ENCODE results near the gene GLI3. TPM values are rescaled to one million over a fixed set of nuclear protein-coding genes. Genes with fewer than 3 reads are reported as not detected.

GLI3 gene
- total and polyA plus RNA-seq, 2 of the 4 experiments (the other 2 are of a cell fraction), result 1.3 to 3.9 TPM

DNA sequence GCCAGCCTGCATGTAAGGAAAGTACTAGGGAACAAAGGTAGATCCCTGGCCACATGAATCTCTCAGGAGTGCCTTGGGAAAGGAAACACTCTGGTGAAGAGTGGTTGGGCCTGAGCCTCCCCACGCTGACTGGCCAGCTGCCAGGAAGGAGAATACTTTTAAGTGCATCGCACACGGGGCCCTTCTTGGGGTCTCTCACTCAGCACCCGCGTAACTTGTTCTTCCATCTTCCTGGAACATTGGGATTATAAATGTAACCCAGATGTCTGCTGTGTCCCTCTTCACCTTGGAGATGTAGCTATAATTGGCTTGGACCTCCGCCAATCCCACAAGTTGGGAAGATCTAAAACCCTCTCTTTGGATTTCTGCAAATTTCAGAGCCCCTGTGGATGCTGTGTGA is 4.4 kb upstream of the GLI3 start:
- no peak overlapping the region for H3K9ac ChIP-seq (ENCODE audit: low read depth, low read length)
- H4K91ac ChIP-seq (ENCODE audit: insufficient read depth, low read depth, low read length), result no peak overlapping the region
- H3K27ac ChIP-seq (ENCODE audit: insufficient read depth, low read length), result no peak overlapping the region
- peaks cover 9% of the 10 kb centered on the region for H3K4me1 ChIP-seq (ENCODE audit: control insufficient read depth, insufficient read depth, low read length)
- ATAC-seq (ENCODE audit: low read depth) (no peak), DNase-seq (no peak)
- no peaks in the 10 kb centered on the region for H4K20me1 ChIP-seq (ENCODE audit: insufficient read depth, low read length)
- H3K18ac ChIP-seq (ENCODE audit: low read depth, low read length), result no peak overlapping the region
- CTCF ChIA-PET, result no interaction called here
- no peak overlapping the region for H3K56ac ChIP-seq (ENCODE audit: extremely low read depth, insufficient read depth, low read length)
- H2AK5ac ChIP-seq (ENCODE audit: low read depth, low read length), result no peak overlapping the region
- H3K14ac ChIP-seq (replicated peaks; ENCODE audit: low read depth, low read length), result no peak overlapping the region
- peaks cover 6% of the 10 kb centered on the region; the same call in 1 of the 2 replicates for H3K9me1 ChIP-seq (ENCODE audit: insufficient read depth, low read length)
- WGBS, 2 experiments (ENCODE audit: extremely low coverage in 2 of 2, insufficient read length in 1 of 2), result no CpG with 5 or more reads among the region's 6 CpGs
- no peak overlapping the region for H2AFZ ChIP-seq (replicated peaks; ENCODE audit: low read length, poor library complexity)
- dilution Hi-C loops (cut with HindIII; ENCODE audit: low sequenced_read_pairs, unreplicated experiment) (no loop called here), intact Hi-C loops (cut with micrococcal nuclease) (no loop called here), in situ Hi-C loops (cut with MboI; ENCODE audit: low sequenced_read_pairs) (loop anchor here (25.0 kb wide), 1 partner anchor 254 kb away; no protein-coding TSS in a partner anchor)
- no peak overlapping the region for H2BK120ac ChIP-seq (ENCODE audit: low read depth, low read length)
- H3K4me2 ChIP-seq (ENCODE audit: low read depth, low read length), result no peak overlapping the region
- POLR2A ChIA-PET (ENCODE audit: unreplicated experiment), result no interaction called here
- no peak overlapping the region for H2AK9ac ChIP-seq (replicated peaks; ENCODE audit: low read depth, low read length, poor library complexity)
- H4K8ac ChIP-seq (ENCODE audit: low read depth in 2 of 2, low read length in 2 of 2), result no peak overlapping the region
- TF ChIP-seq, protein P1, sequence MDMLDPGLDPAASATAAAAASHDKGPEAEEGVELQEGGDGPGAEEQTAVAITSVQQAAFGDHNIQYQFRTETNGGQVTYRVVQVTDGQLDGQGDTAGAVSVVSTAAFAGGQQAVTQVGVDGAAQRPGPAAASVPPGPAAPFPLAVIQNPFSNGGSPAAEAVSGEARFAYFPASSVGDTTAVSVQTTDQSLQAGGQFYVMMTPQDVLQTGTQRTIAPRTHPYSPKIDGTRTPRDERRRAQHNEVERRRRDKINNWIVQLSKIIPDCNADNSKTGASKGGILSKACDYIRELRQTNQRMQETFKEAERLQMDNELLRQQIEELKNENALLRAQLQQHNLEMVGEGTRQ (IDR thresholded peaks at IDR 0.05; ENCODE audit: low read depth, low read length), result no peak
- TF ChIP-seq MXI1 (IDR thresholded peaks at IDR 0.05; ENCODE audit: borderline replicate concordance, low read depth, low read length), result no peak
- TF ChIP-seq RCOR1 (IDR thresholded peaks at IDR 0.05; ENCODE audit: insufficient replicate concordance, low read length), result no peak
- TF ChIP-seq MAZ (IDR thresholded peaks at IDR 0.05; ENCODE audit: borderline replicate concordance, low read depth, low read length), result no peak
- TF ChIP-seq MAFK (IDR thresholded peaks at IDR 0.05; ENCODE audit: low read depth, low read length), result no peak
- TF ChIP-seq CEBPB (IDR thresholded peaks at IDR 0.05; ENCODE audit: low read depth, low read length), result no peak
- TF ChIP-seq RAD21 (IDR thresholded peaks at IDR 0.05; ENCODE audit: low read length), result no peak
- no peak for TF ChIP-seq BHLHE40 (IDR thresholded peaks at IDR 0.05; ENCODE audit: low read depth, low read length)
- TF ChIP-seq, protein P2, sequence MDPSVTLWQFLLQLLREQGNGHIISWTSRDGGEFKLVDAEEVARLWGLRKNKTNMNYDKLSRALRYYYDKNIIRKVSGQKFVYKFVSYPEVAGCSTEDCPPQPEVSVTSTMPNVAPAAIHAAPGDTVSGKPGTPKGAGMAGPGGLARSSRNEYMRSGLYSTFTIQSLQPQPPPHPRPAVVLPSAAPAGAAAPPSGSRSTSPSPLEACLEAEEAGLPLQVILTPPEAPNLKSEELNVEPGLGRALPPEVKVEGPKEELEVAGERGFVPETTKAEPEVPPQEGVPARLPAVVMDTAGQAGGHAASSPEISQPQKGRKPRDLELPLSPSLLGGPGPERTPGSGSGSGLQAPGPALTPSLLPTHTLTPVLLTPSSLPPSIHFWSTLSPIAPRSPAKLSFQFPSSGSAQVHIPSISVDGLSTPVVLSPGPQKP (IDR thresholded peaks at IDR 0.05; ENCODE audit: borderline replicate concordance, low read depth, low read length), result no peak
- TF ChIP-seq, protein P3, sequence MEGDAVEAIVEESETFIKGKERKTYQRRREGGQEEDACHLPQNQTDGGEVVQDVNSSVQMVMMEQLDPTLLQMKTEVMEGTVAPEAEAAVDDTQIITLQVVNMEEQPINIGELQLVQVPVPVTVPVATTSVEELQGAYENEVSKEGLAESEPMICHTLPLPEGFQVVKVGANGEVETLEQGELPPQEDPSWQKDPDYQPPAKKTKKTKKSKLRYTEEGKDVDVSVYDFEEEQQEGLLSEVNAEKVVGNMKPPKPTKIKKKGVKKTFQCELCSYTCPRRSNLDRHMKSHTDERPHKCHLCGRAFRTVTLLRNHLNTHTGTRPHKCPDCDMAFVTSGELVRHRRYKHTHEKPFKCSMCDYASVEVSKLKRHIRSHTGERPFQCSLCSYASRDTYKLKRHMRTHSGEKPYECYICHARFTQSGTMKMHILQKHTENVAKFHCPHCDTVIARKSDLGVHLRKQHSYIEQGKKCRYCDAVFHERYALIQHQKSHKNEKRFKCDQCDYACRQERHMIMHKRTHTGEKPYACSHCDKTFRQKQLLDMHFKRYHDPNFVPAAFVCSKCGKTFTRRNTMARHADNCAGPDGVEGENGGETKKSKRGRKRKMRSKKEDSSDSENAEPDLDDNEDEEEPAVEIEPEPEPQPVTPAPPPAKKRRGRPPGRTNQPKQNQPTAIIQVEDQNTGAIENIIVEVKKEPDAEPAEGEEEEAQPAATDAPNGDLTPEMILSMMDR (conservative IDR thresholded peaks at IDR 0.05; ENCODE audit: low read depth, low read length), result no peak
- no peak overlapping the region for H4K5ac ChIP-seq (ENCODE audit: low read depth, low read length)
- no peaks in the 10 kb centered on the region for H3K27me3 ChIP-seq (ENCODE audit: control insufficient read depth, insufficient read depth, low read length)
- no peak overlapping the region for H2BK20ac ChIP-seq (ENCODE audit: low read depth, low read length)
- H3K4me3 ChIP-seq (ENCODE audit: insufficient read depth, low read depth, low read length), result no peak overlapping the region
- no peak overlapping the region for H2BK5ac ChIP-seq (ENCODE audit: low read depth, low read length, poor library complexity, severe bottlenecking)
- H2BK15ac ChIP-seq (ENCODE audit: low read depth, low read length), result no peak overlapping the region
- no peak overlapping the region for H3K4ac ChIP-seq (ENCODE audit: low read depth, low read length)
- H3K23ac ChIP-seq (ENCODE audit: low read depth, low read length), result no peak overlapping the region
- no peaks in the 10 kb centered on the region for H3K36me3 ChIP-seq (ENCODE audit: control insufficient read depth, insufficient read depth, low read length)
- H3K79me1 ChIP-seq (ENCODE audit: low read depth in 1 of 2, low read length in 2 of 2), result no peaks in the 10 kb centered on the region
- H3K9me3 ChIP-seq (ENCODE audit: control insufficient read depth, insufficient read depth, low read length), result no peaks in the 10 kb centered on the region
- no TSS peak for BruUV-seq (replicated peaks)

Measured in IMR-90 (cell line).